Nucleus accumbens (tissue), 56 donors: ENCODE results near the gene SPATA19.

Experiments
- DNase-seq, 56 donors: peaks; one replicate each; lab custom pipeline; 2025; lab: John Stamatoyannopoulos, UW

Gene SPATA19

DNA sequence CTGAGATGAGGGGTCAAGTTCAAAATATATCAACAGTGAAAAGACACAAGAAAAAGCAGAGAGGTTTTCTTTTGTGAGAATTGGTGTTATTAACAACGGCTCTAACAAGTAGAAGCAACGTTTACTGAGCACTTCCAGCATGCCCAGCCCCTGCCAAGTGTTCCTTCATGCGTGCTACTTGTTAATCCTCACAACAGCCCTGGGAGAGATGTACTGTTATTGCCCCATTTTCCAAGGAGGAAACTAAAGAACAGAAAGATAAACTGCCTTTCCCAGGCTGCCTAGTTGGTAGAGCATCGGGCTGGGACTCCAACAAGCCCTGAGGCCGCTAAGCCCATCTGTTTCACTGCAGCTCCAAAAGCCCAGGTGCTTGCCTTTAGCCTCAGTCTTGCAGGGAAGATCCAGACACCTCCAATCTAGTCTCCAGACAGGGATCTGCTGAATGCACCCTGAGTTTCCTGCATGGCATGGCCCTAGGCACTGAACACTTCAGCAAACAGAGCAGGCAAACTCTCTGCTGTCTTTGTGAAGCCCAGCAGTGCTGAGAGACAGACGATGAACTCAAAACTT, 25.5 kb downstream of the SPATA19 start:
- no peak for DNase-seq

DNA sequence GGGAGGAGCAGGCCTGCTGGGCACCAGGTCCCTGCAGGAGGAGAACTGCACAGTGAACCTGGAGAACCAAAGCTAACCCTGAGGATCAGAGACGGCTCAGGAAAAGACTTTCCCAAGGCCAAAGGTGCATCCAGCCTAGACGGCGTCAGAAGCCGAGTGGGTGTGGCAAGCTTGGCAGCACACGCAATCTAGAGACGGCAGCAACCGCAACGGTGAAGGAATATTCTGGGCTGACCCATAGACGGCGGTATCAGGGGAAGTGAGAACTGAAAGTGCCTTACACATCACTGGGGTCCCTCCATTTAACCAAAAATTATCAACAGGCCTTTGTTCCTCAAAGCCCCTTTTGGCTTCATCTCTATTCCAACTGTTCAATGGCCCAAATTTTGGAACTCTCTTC, 26.2 kb downstream of the SPATA19 start:
- DNase-seq: no peak

DNA sequence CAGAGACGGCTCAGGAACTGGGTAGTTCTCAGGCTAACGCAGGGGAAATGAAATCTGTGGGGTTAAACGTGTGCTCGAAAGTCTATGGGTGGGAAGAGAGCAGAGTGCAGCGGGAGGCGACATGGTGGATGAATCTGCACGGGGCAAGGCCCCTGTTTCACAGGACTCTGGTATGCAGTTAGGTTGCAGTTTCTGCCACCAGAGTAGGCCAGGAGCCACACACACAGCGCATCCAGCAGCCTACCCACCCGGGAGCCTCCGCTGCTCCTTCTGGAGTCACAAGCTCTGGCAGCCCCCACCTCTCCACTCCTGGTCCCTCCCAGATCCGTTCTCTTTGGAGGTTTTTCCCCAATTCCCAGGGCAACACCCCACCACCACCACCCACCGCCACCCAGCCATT, 27.0 kb downstream of the SPATA19 start:
- DNase-seq: no peak

DNA sequence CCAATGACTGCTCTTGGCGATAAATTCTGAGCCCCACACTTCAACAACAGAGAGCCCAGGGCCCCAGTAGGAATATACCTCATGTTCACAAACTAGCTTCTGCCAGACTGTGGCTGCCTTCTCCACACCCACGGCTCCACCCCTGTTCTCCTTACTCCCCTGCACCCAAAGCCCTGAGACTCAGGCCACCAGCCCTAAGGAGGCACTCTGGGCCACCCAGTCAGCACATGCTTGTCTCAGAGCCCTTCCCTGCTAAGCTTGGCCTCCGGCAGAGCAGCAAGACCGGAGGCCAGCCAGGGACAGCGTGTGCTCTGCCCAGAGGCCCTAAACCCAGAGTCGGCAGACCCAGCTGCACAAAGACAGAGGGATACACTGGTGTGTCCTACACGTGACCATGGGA, 27.9 kb downstream of the SPATA19 start:
- DNase-seq: no peak

DNA sequence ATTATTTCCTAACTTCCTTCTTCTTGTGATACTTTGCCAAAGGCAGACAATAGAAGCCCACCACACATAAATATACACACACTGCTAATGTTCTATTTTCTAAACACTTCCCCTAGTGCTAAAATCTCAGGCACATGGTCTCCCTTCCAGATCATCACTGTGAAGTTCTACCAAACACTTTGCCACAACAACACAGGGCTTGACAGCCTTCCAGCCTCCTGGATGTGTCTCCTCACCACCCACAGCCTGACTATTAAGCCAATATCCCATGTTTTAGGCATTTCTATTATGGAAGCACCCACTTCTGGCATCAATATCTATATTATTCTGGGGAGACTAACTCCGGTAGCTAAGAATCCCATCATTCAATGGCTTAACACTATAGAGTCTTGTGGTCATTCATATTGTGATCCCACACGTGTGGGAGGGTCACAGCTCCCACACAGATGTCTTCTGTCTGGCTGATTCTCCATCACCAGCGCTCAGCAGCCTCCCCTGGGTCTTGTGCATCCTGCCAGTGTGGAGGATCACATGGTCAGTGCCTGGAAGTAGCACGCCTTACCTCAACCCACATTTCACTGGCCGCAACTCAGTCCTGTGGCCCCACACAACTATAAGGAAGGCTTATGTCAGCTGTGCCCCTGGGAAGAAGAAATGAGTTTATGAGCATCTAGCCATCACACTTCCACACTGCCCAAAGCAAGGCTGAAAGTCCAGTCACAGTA, 29.0 kb downstream of the SPATA19 start:
- no peak for DNase-seq

DNA sequence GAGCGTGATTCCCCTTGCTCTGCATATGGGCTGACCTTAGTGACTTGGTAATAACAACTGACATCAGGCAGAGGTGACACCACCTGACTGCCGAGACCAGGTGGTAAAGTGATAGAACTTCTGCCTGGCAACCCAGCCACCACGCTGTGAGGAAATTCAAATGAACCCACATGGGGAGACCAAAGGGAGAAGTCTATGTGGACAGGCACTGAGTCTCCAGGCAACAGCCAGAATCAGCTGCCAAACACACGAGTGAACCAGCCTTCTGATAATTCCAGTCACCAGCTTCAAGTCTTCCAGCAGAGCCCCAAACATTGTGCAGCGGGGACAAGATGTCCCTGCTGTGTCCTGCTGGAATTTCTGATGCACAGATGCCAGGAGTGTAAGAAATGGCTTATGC, 29.7 kb downstream of the SPATA19 start:
- DNase-seq: no peak

DNA sequence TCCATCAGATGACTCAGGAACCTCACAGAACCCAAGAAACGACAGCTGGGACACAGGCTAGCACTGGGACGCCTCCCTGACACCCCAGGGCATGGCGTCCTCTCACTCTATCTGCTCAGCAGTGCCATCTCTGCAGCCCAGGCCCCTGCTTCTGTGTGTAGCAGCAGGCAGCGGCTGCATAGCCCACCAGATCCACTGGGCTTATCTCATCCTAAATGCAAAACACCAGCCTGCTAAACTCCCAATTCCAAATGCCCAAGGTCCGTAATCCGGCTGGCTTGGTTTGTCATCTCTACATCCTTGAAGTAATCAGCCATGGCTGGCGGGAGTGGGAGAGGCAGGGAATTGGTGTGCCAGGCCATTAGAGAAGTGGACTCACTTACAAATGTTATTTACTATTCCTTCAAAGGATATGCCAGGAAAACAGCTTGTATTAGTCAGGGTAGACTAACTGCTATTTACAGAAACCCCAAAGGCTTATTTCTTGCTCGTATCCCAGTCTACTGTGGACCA, 30.7 kb downstream of the SPATA19 start:
- DNase-seq: no peak

DNA sequence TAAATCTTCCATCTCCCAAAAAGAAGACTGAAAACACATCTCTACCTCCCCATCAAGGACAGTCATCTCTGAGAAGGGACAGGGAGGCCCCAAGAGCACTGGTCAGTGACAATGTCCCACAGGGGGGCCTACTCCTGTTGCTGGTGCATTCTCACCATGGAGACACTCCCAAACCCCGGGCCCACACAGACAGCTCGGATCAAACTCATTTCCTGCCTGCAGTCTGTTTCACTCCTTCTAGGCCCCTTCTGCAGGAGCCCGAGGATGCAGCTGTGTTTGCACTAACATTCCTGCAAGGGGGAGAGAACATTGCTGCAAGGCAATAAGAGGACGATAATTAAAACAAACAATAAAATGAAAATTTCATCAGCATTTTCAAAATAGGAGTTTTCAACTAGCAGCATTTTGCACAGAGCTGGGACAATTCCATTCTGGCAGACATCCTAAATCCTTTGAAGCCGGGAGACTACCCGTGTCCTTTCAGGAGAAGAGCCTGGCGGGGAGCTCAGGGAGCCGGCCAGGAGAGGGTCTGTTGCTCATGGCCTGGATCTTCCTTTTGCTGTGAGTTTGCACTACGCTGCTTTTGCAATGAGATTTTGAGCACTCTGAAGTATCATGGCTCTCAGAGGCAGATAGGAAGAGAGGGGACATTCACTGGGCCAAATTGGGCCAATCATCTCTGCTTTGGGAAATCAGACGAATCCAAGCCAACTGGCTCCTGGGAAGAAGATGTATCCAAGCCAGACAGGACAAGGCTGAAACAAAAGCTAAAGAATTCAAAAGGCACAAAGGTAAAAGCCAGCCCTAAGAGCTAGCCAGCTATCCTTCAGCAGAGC, 33.2 kb downstream of the SPATA19 start:
- DNase-seq: no peak

DNA sequence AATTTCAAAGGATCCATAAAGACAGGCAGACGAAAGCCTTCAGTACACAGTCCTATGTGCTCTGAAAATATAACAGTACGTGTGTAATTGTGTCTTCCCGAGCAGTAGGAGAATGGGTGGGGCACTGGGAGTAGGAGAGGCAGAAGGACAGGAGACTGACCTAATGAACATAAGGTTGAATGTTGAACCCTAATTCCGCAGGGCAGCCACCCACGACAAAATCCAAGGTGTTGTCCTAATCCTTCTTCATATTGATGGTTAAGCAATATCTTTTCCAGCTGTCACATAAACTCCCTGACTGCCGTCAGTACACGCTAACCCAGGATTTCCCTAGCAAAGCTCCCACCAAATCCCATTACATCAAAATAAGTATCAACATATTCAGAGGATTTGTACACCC, 34.5 kb downstream of the SPATA19 start:
- no peak for DNase-seq

DNA sequence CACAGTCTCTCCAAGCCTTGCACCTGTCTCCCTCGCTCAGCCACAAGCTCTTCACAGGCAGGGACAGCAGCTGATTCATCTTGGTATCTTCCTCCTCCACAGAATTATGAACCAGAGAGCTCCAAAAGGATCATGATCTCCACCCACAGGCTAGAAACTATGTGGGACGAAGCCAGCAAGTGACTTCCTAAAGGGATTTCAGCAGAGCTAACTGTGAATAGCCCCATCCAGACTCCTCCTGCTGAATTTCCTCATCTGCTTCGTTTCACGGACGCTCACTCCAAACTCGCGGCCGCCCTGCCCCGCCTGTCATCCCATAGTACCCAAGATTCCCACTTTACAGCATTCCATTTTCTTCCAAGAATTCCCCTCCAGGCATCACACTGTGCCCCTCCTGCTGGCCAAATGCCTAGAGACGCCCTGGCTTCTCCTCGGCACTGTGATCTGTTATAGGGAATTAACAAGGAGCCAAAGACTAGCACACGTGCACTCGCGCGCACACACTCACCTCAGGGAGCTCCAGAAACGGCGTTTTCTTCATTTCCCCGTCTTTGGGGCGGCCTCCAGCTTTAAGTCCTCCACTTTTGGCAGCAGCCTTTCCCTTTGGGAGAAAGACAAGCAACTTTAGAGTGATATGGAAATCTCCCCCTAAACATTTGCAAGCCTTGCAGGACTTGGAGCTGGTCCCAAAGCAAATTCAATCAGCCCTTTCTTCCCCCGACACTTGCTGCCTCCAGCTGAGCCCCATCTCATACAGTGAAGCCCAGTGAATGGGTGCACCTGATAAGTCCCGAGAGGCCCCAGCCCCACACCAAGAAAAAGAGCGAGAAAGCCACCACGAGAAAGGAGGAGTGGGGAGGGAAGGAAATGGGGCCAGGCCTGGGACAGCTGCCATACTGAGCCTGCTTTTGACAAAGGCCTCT, 35.5 kb downstream of the SPATA19 start:
- peak in 25 of 56 donors; percentile 10 to 45 (median 28) for DNase-seq

DNA sequence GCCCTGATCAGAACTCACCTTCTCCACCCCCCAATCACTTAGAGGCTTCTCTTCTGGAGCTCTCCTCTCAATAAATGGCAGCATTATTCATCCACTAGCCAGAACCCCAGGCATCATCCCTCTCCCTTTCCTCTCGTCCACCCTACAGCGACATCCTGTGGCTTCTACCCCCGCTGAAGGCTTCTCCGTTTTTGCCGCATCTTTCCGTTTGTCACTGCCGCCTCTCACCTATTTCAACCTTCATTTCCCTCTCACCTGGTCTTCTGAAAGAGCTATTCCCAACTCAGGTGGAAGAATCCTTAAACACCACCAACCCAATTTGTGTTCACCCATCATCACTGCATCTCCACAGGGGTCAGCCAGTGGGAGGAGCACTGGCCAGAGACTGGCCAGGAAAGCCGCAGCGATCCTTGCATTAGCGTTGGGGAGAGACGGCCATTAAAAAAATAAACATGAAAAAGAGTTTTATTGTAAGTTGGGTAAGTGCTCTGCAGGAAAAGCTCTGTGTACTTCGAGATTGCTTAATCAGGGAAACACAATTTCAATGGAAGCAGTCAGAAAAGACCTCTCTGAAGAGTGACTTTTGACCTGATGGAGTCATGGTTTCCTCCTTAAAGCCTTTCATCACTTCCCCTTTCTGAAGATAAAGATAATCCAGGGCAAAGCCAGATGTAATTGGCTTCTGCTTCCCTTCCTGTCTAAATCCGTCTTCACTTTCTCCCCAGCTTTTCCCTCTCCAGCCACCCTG, 36.7 kb downstream of the SPATA19 start:
- no peak for DNase-seq

DNA sequence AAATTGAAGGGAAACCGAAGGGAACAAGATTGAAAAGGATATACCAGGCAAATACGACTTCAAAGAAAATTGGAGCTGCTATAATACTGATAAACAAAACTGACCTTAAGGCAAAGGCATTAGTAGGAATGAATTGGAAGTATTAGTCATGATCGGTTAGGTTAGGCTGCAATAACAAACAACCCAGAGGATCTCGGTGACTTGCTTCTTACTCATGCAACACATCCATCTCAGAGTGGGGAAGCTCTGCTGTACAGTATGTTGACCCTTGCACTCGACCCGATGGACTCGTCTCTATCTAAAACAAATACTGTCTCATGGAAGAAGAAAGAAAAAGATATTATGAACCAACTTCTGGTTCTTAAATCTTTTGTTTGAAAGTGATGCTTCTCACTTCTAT, 42.3 kb downstream of the SPATA19 start:
- no peak for DNase-seq

DNA sequence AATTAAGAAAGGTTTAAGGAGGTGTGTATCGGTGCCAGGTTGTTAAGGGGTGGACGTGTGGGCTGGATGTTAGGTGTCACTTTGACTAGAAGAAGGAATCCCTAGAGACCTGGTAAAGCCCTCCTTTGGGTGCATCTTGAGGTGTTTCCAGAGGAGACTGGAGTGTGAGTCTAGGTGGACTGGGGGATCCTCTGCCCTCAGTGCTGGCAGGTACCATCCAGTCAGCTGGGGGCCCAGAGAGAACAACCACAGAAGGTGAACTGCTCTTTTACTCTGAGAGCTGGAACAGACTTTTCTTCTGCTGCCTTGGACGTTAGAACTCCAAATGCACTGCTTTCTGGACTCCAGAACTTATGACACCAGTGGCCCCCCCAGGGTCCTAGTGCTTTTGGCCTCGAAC, 44.0 kb downstream of the SPATA19 start:
- DNase-seq: no peak

DNA sequence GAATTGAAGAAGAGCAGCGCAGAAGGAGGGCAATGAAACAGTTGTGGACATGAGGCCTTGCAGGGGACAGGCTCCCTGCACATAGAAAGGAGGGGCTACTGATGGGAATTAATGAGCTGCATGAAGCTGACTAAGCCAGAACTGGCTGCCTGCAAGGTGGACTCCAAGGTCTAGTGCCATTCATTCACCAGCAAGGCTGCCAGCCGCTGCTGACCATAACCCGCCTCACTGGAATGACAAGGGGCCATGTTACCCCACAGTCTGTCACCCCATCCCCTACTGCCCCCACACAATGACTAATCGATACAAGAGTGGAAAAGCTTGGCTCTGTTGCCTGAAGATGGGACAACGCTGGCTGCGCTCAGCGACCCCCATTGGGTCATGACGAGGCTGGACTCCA, 44.6 kb downstream of the SPATA19 start:
- DNase-seq: no peak

DNA sequence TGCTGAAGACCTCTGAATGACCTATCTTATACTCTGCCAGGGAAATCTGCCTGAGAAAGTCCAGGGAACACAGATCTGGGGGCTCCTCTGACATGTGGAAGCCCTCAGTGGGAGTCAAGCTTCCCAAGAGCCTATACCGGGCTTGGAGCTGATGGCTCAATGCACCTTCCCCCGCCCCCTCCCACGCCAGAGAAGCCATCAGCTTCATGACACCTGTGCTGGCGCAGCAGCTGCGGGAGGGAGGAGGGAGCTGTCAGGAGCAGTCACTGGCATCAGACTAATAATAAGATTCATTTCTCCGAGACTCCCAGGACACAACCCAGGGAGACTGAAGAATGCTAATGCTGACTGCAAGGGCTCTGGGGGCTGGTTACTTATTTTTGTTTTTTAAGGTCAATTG, 47.8 kb downstream of the SPATA19 start:
- peak in 11 of 56 donors; percentile 4 to 41 (median 19) for DNase-seq

DNA sequence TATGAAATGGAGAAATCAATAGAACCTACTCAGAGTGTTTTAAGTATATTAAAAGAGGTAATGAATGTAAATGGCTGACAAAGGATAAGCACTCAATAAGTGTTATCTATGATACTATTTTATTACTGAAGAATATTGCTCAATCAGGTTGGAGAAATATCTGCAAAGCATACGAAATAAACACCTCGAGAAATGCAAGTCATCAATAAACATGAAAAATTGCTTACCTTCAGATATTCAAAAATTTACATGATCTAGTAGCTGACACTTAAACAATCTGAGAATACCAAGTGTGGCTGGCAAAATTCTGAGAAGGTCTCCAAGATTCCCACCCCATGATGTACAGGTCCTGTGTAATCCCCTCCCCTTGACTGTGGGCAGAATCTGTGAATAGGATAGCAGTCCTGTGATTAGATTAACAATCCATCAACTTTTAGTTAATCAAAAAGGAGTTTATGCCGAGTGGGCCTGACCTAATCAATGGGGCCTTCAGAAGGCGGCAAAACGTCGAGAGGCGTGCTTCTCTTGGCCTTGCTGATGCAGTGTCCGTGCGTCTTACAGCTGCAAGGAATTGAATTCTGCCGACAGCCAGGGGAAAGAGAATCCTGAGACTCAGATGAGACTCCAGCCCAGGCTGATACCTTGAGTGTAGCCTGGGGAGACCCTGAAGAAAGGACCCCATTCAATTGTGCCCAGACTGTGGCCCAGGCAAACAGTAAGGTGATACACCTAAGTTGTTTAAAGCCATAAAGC, 49.1 kb downstream of the SPATA19 start:
- no peak for DNase-seq

DNA sequence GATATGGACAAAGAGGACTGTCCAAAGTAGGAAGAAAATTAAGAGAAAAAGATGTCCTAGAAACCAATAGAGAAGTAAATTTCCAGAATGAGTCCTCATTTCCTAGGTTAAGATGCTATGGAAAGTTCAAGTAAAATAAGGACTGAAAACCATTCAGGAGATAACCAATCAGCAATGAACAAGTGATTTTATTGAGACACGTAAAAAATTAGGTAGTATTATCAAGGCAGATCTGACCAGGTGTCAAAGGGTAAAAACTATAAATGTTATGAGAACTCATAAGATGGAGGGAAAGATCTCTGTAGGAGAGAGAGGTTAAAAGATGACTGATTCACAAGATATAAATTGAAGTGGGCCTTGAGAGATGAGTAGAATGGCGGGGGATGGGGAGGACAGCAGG, 50.2 kb downstream of the SPATA19 start:
- DNase-seq: no peak

DNA sequence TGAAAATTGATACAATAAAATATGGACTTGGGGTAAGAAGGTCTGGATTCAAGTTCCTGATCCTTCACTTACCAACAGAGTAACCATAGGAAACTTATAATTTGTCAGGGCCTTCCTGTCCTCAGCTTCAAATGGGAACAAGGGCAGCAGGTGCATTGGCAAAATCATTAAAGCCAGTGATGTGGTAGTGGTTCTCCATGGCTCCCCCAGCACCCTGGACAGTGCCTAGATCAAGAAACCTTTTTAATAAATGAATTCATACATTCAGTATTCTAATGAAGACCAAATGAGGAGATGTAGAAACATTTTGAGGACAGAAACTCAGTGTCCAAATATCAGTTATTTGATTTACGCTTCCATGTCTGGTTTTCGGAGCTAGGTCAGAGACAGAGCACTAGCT, 51.1 kb downstream of the SPATA19 start:
- no peak for DNase-seq
